WERI-Rb-1 (cell line): ENCODE results near the gene RPL13A.

ENCODE experiments used
- DNase-seq: peaks from one replicate; pipeline ENCODE4 v3.0.0-alpha.2; 2020
- H3K27ac ChIP-seq: fragments of 250-450 bp; sonication (Bioruptor Pico); 2 replicates; pipeline ENCODE4 v1.5.1; 2020; ENCODE audit warnings: mild to moderate bottlenecking, moderate library complexity
- H3K27me3 ChIP-seq: fragments of 250-450 bp; sonication (Bioruptor Pico); 2 replicates; pipeline ENCODE4 v1.5.1; 2021; ENCODE audit warnings: mild to moderate bottlenecking, low read depth, moderate library complexity; ENCODE audit not compliant: insufficient read depth, severe bottlenecking
- H3K36me3 ChIP-seq: fragments of 250-450 bp; sonication (Bioruptor Pico); 2 replicates; pipeline ENCODE4 v1.5.1; 2020; ENCODE audit warnings: mild to moderate bottlenecking, moderate library complexity
- H3K4me3 ChIP-seq: 2 replicates; pipeline ENCODE4 v1.5.1; 2011; ENCODE audit warnings: low read depth, mild to moderate bottlenecking, control low read depth, low read length
- H3K9me3 ChIP-seq: fragments of 250-450 bp; sonication (Bioruptor Pico); 2 replicates; pipeline ENCODE4 v1.5.1; 2021; ENCODE audit warnings: mild to moderate bottlenecking, moderate library complexity; ENCODE audit not compliant: severe bottlenecking
- TF ChIP-seq, protein P1 (sequence below): IDR thresholded peaks from 2 replicates; pipeline ENCODE4 v1.5.1; 2011; ENCODE audit warnings: low read depth, mild to moderate bottlenecking, control low read depth, inconsistent platforms, low read length

Gene RPL13A

DNA sequence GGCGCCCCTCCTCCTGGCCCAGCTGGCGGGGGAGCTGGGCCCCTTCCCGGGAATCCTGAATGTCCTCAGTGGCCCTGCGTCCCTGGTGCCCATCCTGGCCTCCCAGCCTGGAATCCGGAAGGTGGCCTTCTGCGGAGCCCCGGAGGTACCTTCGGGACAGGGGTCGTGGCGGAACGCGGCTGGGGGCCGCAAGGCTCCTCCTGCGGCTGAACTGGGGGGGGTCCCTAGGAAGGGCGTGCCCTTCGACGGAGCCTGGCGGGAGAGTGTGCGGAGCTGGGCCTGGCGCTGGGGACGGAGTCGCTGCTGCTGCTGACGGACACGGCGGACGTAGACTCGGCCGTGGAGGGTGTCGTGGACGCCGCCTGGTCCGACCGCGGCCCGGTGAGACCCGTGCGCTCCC, 25.8 kb upstream of the RPL13A start:
- TF ChIP-seq, protein P1, sequence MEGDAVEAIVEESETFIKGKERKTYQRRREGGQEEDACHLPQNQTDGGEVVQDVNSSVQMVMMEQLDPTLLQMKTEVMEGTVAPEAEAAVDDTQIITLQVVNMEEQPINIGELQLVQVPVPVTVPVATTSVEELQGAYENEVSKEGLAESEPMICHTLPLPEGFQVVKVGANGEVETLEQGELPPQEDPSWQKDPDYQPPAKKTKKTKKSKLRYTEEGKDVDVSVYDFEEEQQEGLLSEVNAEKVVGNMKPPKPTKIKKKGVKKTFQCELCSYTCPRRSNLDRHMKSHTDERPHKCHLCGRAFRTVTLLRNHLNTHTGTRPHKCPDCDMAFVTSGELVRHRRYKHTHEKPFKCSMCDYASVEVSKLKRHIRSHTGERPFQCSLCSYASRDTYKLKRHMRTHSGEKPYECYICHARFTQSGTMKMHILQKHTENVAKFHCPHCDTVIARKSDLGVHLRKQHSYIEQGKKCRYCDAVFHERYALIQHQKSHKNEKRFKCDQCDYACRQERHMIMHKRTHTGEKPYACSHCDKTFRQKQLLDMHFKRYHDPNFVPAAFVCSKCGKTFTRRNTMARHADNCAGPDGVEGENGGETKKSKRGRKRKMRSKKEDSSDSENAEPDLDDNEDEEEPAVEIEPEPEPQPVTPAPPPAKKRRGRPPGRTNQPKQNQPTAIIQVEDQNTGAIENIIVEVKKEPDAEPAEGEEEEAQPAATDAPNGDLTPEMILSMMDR = no peak
- H3K27me3 ChIP-seq = no peaks in the 10 kb centered on the region
- H3K27ac ChIP-seq = no peak overlapping the region
- H3K4me3 ChIP-seq = no peak overlapping the region
- DNase-seq = no peak
- no peaks in the 10 kb centered on the region for H3K9me3 ChIP-seq
- H3K36me3 ChIP-seq = peaks cover 15% of the 10 kb centered on the region

DNA sequence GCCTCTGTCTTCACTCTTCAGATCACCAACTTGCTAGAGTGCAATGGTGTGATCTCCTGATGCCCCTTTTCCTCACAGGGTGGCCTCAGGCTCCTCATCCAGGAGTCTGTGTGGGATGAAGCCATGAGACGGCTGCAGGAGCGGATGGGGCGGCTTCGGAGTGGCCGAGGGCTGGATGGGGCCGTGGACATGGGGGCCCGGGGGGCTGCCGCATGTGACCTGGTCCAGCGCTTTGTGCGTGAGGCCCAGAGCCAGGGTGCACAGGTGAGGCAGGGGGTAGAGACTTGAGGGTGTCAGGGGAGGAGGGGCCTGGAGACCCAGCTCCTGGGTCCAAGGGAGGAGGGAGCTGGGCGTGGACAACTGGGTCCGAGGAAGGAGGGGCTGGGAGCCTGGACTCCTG, 24.9 kb upstream of the RPL13A start:
- no peak overlapping the region for H3K27ac ChIP-seq
- H3K27me3 ChIP-seq = no peaks in the 10 kb centered on the region
- no peak for DNase-seq
- H3K4me3 ChIP-seq = no peak overlapping the region
- no peaks in the 10 kb centered on the region for H3K9me3 ChIP-seq
- H3K36me3 ChIP-seq = peaks cover 15% of the 10 kb centered on the region
- TF ChIP-seq, protein P1 = no peak

DNA sequence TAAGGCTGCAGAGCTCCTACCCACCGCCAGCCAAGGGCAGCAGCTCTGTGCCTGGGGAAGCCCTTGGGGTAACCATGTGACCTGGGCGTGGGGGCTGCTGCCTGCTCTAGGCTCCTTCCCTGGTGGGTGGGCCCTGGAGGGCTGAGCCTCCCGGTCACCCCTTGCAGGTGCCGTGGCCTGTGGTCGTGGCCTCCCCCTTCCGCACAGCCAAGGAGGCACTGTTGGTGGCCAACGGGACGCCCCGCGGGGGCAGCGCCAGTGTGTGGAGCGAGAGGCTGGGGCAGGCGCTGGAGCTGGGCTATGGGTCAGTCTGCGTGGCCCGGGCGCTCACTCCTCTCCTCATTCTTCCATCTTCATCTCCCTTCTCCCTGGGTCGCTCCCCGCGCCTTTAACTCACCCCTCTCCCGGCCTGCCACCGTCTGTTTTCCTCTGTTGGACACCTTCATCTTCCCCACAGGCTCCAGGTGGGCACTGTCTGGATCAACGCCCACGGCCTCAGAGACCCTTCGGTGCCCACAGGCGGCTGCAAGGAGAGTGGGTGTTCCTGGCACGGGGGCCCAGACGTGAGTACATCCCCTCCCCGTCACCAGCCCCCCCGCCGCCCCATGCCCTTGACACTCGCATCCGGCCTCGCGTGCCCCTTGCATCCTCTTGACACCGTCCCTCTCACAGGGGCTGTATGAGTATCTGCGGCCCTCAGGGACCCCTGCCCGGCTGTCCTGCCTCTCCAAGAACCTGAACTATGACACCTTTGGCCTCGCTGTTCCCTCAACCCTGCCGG, 23.3 kb upstream of the RPL13A start:
- DNase-seq = no peak
- Histone ChIP-seq H3K9me3 (no peaks in the 10 kb centered on the region), H3K27me3 (no peaks in the 10 kb centered on the region), H3K36me3 (peaks cover 19% of the 10 kb centered on the region), H3K27ac (no peak overlapping the region), H3K4me3 (no peak overlapping the region)
- TF ChIP-seq, protein P1 = no peak

DNA sequence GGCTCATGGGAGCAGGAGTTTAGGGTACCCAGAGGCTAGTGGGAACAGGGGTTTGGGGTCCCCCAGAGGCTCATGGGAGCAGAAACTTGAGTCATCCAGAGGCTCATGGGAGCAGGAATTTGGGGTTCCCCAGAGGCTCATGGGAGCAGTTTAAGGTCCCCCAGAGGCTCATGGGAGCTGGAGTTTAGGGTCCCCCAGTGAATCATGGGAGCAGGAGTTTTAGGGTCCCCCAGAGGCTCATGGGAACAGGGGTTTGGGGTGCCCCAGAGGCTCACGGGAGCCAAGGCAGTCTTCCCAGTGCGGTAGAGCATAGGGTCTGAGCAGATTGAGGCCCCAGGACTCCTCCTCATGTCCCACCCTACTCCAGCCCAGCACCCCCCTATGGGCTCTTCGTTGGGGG, 22.0 kb upstream of the RPL13A start:
- Histone ChIP-seq H3K27me3 (no peaks in the 10 kb centered on the region), H3K36me3 (peaks cover 17% of the 10 kb centered on the region), H3K9me3 (no peaks in the 10 kb centered on the region), H3K4me3 (no peak overlapping the region), H3K27ac (no peak overlapping the region)
- no peak for DNase-seq
- TF ChIP-seq, protein P1 = no peak

DNA sequence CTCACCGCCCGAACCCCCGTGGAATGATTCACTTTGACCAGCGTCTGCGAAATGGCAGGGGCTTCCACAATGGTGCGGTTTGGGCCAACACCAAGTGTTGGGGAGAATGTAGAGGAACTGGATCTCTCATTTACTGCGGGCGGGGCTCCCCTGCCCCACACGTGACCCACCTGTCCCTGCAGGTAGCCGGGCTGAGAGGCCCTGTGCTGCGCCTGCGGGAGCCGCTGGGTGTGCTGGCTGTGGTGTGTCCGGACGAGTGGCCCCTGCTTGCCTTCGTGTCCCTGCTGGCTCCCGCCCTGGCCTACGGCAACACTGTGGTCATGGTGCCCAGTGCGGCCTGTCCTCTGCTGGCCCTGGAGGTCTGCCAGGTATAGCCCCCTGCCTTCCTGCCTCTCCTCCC, 19.2 kb upstream of the RPL13A start:
- no peaks in the 10 kb centered on the region for H3K27me3 ChIP-seq
- no peak overlapping the region for H3K4me3 ChIP-seq
- no peak overlapping the region for H3K27ac ChIP-seq

More for the DNA sequence above, 19.2 kb upstream of the RPL13A start:
- Histone ChIP-seq H3K9me3 (no peaks in the 10 kb centered on the region), H3K36me3 (peaks cover 11% of the 10 kb centered on the region)
- TF ChIP-seq, protein P1 = no peak
- DNase-seq = no peak
